NT2/D1 (cell line): ENCODE results near the gene CENPN.

Experiments
- DNase-seq: peaks from one replicate; pipeline ENCODE4 v3.0.0-alpha.2; 2011; ENCODE audit warnings: low read depth, low spot score
- H3K27me3 ChIP-seq: 2 replicates; pipeline ENCODE4 v1.6.0; 2011; ENCODE audit warnings: mild to moderate bottlenecking; ENCODE audit not compliant: insufficient read length, insufficient read depth
- H3K36me3 ChIP-seq: 2 replicates; pipeline ENCODE4 v1.6.1; 2011; ENCODE audit warnings: mild to moderate bottlenecking, low read length, mixed read lengths; ENCODE audit not compliant: insufficient read depth, insufficient read length
- H3K4me1 ChIP-seq: 2 replicates; pipeline ENCODE4 v1.5.1; 2011; ENCODE audit not compliant: insufficient read depth, insufficient read length
- H3K4me3 ChIP-seq: 2 replicates; pipeline ENCODE4 v1.5.1; 2011; ENCODE audit warnings: low read depth; ENCODE audit not compliant: insufficient read length
- H3K9ac ChIP-seq: 2 replicates; pipeline ENCODE4 v1.6.0; 2011; ENCODE audit warnings: low read depth; ENCODE audit not compliant: insufficient read length
- H3K9me3 ChIP-seq: 2 replicates; pipeline ENCODE4 v1.5.1; 2011; ENCODE audit warnings: mild to moderate bottlenecking, low read length; ENCODE audit not compliant: insufficient read depth
- SUZ12 ChIP-seq: IDR thresholded peaks from 2 replicates; pipeline ENCODE4 v1.6.1; 2011; ENCODE audit not compliant: insufficient read length, insufficient read depth; ENCODE audit errors: extremely low read depth
- YY1 ChIP-seq: IDR thresholded peaks from 2 replicates; pipeline ENCODE4 v1.6.1; 2011; ENCODE audit not compliant: insufficient read length, insufficient read depth
- ZNF274 ChIP-seq: IDR thresholded peaks from 2 replicates; pipeline ENCODE4 v1.6.1; 2011; ENCODE audit warnings: mild to moderate bottlenecking, low read depth, low read length

The CENPN gene

GRCh38 chr16:81006813-81007695 is at the start of gene CENPN, which contains the start of gene CMC2:
TSS of gene CENPN (plus strand) at chr16:81007214. CDS start at chr16:81011940, 4,726 bp downstream.
TSS of gene CMC2 (minus strand) at chr16:81006885. CDS start at chr16:80997394, 9,491 bp downstream.
- Histone ChIP-seq H3K27me3 (no peaks in the 10 kb centered on the region), H3K4me1 (no peaks in the 10 kb centered on the region), H3K9ac (peak within 1 kb of the TSS; percentile 94), H3K36me3 (peaks cover 34% of the 10 kb centered on the region), H3K4me3 (peak within 1 kb of the TSS; percentile 79), H3K9me3 (no peaks in the 10 kb centered on the region)
- TF ChIP-seq YY1 (no peak), ZNF274 (no peak)
- peak; percentile 97 for DNase-seq

- no peak overlapping the region for H3K9ac ChIP-seq
- no peak overlapping the region for H3K4me3 ChIP-seq
- H3K9me3 ChIP-seq = peaks cover 21% of the 10 kb centered on the region
- H3K36me3 ChIP-seq = no peaks in the 10 kb centered on the region
- no peak for DNase-seq
- TF ChIP-seq YY1 (no peak), ZNF274 (no peak), SUZ12 (no peak)
- H3K4me1 ChIP-seq = no peaks in the 10 kb centered on the region
- no peaks in the 10 kb centered on the region for H3K27me3 ChIP-seq
These were observed 48.7 kb upstream of the CENPN start for GRCh38 chr16:80958284-80958683.

DNA sequence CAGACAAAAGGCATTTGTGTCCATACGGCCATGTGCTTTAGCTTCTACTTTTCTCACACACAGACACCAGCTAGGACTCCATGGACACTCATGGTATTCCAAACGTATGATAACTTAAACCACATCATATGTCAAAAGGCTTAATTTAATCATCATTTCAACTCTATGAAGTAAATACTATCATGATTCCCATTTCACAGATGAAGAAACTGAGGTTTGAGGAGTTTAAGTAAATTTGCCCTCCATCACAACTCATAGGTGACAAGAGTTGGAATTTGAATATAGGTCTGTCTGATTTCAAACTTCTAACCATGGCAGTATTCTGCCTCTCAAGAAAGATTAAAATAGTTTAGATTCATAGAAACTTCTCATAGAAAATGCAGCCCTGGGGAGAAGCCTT is 44.1 kb upstream of the CENPN start:
- no peak for DNase-seq
- H3K4me1 ChIP-seq = no peaks in the 10 kb centered on the region
- no peak overlapping the region for H3K9ac ChIP-seq
- no peaks in the 10 kb centered on the region for H3K27me3 ChIP-seq
- no peaks in the 10 kb centered on the region for H3K36me3 ChIP-seq
- TF ChIP-seq ZNF274 (no peak), SUZ12 (no peak), YY1 (no peak)
- no peak overlapping the region for H3K4me3 ChIP-seq
- peaks cover 11% of the 10 kb centered on the region for H3K9me3 ChIP-seq

- H3K4me1 ChIP-seq = no peaks in the 10 kb centered on the region
- H3K4me3 ChIP-seq = no peak overlapping the region
- no peak for TF ChIP-seq SUZ12
- no peak for TF ChIP-seq ZNF274
- TF ChIP-seq YY1 = no peak
These were observed 42.7 kb upstream of the CENPN start for GRCh38 chr16:80964351-80964750.

DNA sequence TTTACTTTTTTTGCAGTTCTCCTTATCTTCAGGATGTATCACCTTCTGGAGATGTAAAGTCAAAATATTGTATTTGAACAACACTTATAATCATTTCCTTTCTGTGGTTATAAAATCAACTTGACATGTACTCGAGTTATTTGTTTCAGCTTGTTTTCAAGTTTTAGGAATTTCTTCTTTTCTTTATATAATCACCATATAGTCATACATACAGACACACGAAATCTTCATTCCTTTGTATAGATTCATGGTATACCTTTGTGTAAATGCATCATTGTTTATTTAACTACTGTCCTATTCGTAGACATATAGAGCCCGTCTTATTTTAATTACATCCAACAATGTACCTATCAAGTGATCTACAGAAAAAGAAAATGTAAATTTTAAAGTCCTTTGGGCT is 40.4 kb upstream of the CENPN start:
- H3K4me1 ChIP-seq = no peaks in the 10 kb centered on the region
- H3K4me3 ChIP-seq = no peak overlapping the region
- no peaks in the 10 kb centered on the region for H3K9me3 ChIP-seq
- H3K27me3 ChIP-seq = no peaks in the 10 kb centered on the region
- no peak for DNase-seq
- TF ChIP-seq ZNF274 = no peak
- no peak for TF ChIP-seq SUZ12
- no peak for TF ChIP-seq YY1
- H3K36me3 ChIP-seq = peaks cover 6% of the 10 kb centered on the region
- H3K9ac ChIP-seq = no peak overlapping the region

More at GRCh38 chr16:80964351-80964750, 42.7 kb upstream of the CENPN start:
- Histone ChIP-seq H3K36me3 (no peaks in the 10 kb centered on the region), H3K27me3 (no peaks in the 10 kb centered on the region), H3K9me3 (no peaks in the 10 kb centered on the region; the same call in 1 of the 2 replicates), H3K9ac (no peak overlapping the region)
- DNase-seq = no peak

DNA sequence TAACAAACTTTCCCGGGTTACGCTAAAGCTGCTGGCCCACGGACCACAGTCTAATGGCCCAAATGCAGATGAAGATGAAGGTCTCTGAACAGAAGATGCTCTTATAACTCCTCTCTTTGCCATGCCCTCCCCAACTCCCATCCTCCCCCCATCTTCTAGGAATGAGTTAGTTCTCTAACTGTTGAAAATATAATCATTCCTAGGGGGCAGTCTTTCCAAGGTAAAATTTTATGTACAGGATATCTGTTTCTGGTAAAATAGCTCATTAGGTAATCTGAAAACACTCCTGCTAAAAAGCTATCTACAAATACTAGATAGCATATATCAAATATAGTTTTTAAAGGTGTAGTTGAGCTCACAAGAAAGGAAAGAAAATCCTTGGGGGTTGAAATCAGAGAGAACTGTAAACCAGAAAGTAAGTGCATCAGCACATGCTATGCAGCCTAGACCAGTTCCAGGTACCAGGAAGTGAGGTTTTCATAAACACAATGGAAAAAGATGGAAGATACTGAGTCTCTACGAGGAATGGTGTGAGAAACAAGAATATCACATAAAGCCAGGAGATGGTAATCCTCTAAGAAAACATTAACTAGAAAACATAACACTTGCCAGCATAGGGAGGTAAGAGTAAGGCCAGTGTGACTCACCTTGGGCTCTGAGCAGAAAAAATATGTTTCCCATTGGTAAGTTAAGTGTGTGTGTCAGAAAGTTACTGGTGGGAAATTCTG is 38.5 kb upstream of the CENPN start:
- Histone ChIP-seq H3K9me3 (no peaks in the 10 kb centered on the region), H3K27me3 (no peaks in the 10 kb centered on the region), H3K4me1 (no peaks in the 10 kb centered on the region), H3K4me3 (no peak overlapping the region), H3K36me3 (peaks cover 8% of the 10 kb centered on the region), H3K9ac (no peak overlapping the region)
- no peak for TF ChIP-seq YY1
- TF ChIP-seq SUZ12 = no peak
- TF ChIP-seq ZNF274 = no peak
- no peak for DNase-seq

DNA sequence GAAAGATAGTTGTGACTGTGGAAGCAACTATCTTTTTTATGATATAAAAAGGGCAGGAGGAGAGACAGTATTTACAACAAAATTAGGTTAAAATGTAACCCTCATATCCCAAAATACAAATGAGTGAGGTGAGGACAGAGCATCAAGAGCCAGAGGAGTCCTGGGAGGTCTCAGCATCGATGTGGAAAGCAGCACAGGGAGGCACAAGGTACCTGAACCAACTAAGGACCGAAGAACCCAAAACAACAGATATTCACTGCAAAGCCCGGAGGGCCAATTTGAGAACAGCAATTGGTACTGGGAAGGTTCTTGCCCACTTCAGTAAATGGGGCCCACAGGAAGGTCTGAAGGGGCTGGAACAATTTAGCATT is 37.9 kb upstream of the CENPN start:
- no peak for TF ChIP-seq YY1
- TF ChIP-seq SUZ12 = no peak
- TF ChIP-seq ZNF274 = no peak
- H3K9me3 ChIP-seq = no peaks in the 10 kb centered on the region
- H3K27me3 ChIP-seq = no peaks in the 10 kb centered on the region
- no peak overlapping the region for H3K9ac ChIP-seq
- no peak for DNase-seq
- no peaks in the 10 kb centered on the region for H3K4me1 ChIP-seq
- peaks cover 13% of the 10 kb centered on the region for H3K36me3 ChIP-seq
- no peak overlapping the region for H3K4me3 ChIP-seq
